ENCODE measurements around the gene NT5DC3.

Gene NT5DC3

GRCh38 chr12:103881261-103881660, 40.2 kb upstream of the NT5DC3 start:
- H3K4me3 ChIP-seq (ENCODE audit: low read depth, low read length) = no peak overlapping the region
- no peak for TF ChIP-seq CTCF (IDR thresholded peaks at IDR 0.05; ENCODE audit: borderline replicate concordance, insufficient read depth, low read depth, low read length)

- no peak overlapping the region for H3K4me3 ChIP-seq (ENCODE audit: low read depth, low read length)
- no peak for TF ChIP-seq CTCF (IDR thresholded peaks at IDR 0.05; ENCODE audit: borderline replicate concordance, insufficient read depth, low read depth, low read length)
Measured at GRCh38 chr12:103880299-103881142, 39.5 kb upstream of the NT5DC3 start.

DNA sequence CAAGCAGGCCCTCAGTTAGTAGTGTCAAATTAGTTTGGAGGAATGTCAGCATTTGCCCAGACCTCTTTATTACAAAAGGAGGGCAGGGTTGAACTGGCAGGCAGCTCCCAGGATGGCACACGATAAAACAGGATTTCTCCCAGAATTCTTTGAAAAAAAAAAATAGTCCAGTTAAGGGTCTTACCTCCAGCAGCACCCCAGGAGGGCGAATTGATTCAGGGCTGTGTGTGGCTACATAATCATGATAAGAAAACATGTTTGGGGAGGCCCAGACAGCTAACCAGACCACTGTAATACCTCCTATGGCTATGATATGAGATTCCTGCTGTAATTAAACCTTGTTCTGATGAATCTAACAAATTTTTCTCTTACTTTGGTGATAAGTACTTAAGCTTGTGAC, 38.8 kb upstream of the NT5DC3 start:
- H3K4me3 ChIP-seq (ENCODE audit: low read depth, low read length) = no peak overlapping the region
- no peak for TF ChIP-seq CTCF (IDR thresholded peaks at IDR 0.05; ENCODE audit: borderline replicate concordance, insufficient read depth, low read depth, low read length)

- H3K4me3 ChIP-seq (ENCODE audit: low read depth, low read length) = no peak overlapping the region
- TF ChIP-seq CTCF (IDR thresholded peaks at IDR 0.05; ENCODE audit: borderline replicate concordance, insufficient read depth, low read depth, low read length) = no peak
Measured at GRCh38 chr12:103879048-103879692, 38.1 kb upstream of the NT5DC3 start.

- TF ChIP-seq CTCF (IDR thresholded peaks at IDR 0.05; ENCODE audit: borderline replicate concordance, insufficient read depth, low read depth, low read length) = peak; percentile 78
- no peak overlapping the region for H3K4me3 ChIP-seq (ENCODE audit: low read depth, low read length)
Measured at GRCh38 chr12:103877934-103878510, 37.0 kb upstream of the NT5DC3 start.

DNA sequence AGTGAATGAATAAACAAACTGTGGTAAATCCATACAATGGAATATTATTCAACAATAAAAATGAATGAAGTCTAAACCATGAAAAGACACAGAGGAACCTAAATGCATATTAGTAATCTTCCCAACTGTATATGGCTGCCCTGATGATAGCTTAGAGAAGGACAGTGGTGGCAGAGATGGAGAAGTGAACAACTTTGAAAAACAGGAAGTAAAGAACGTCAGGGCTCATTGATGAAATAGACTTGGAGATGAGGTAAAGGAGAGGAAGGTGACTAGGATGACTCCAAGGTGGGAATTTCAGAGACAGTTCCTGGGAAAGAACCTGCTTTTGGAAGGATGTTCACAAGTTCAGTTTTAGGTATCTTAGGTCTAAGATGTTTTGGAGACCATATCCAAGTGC, 36.3 kb upstream of the NT5DC3 start:
- no peak overlapping the region for H3K4me3 ChIP-seq (ENCODE audit: low read depth, low read length)
- TF ChIP-seq CTCF (IDR thresholded peaks at IDR 0.05; ENCODE audit: borderline replicate concordance, insufficient read depth, low read depth, low read length) = no peak

All from GM12875 (cell line).